HepG2 (cell line): ENCODE results near the gene SNRNP35. TPM values are rescaled to one million over a fixed set of nuclear protein-coding genes. Genes with fewer than 3 reads are reported as not detected.
A peak's percentile ranks its signal among the peaks of the same experiment; 100 is the strongest.

Experiments
- AKAP8 ChIP-seq: sonication (generic); formaldehyde crosslinking; IDR thresholded peaks from 2 replicates; pipeline ENCODE4 v1.5.1; 2020; ENCODE audit warnings: mild to moderate bottlenecking, missing genetic modification reagents
- CHD4 ChIP-seq: fragments of 200-600 bp; sonication (generic); IDR thresholded peaks from 2 replicates; pipeline ENCODE4 v1.7.0; 2017; ENCODE audit warnings: mild to moderate bottlenecking, low read length, borderline replicate concordance
- DDIT3 ChIP-seq: sonication (generic); formaldehyde crosslinking; IDR thresholded peaks from 2 replicates; pipeline ENCODE4 v1.4.0; 2020; ENCODE audit warnings: mild to moderate bottlenecking, missing genetic modification reagents
- FOSL1 ChIP-seq: sonication (generic); formaldehyde crosslinking; IDR thresholded peaks from 2 replicates; pipeline ENCODE4 v1.9.0; 2021; ENCODE audit warnings: missing genetic modification reagents, borderline replicate concordance
- FOXO1 ChIP-seq: sonication (generic); formaldehyde crosslinking; IDR thresholded peaks from 2 replicates; pipeline ENCODE4 v1.4.0; 2020; ENCODE audit warnings: missing genetic modification reagents
- FUBP1 ChIP-seq: sonication (generic); formaldehyde crosslinking; IDR thresholded peaks from 2 replicates; pipeline ENCODE4 v1.5.1; 2020; ENCODE audit warnings: missing genetic modification reagents, mild to moderate bottlenecking, borderline replicate concordance
- HNF1B ChIP-seq: sonication (generic); formaldehyde crosslinking; IDR thresholded peaks from 2 replicates; pipeline ENCODE4 v1.5.1; 2020; ENCODE audit warnings: mild to moderate bottlenecking, moderate library complexity, missing genetic modification reagents
- MEF2D ChIP-seq: sonication (generic); formaldehyde crosslinking; IDR thresholded peaks from 2 replicates; pipeline ENCODE4 v1.5.1; 2020; ENCODE audit warnings: mild to moderate bottlenecking, missing genetic modification reagents
- NFIB ChIP-seq: sonication (generic); formaldehyde crosslinking; IDR thresholded peaks from 2 replicates; pipeline ENCODE4 v1.9.0; 2021; ENCODE audit warnings: missing genetic modification reagents, mild to moderate bottlenecking, borderline replicate concordance
- PHF5A ChIP-seq: IDR thresholded peaks from one replicate; pipeline ENCODE4 v1.6.1; 2018; ENCODE audit warnings: low read depth, missing genetic modification reagents; ENCODE audit not compliant: unreplicated experiment
- POLR2G ChIP-seq: fragments of 200-400 bp; formaldehyde crosslinking; IDR thresholded peaks from 2 replicates; pipeline ENCODE4 v1.6.1; 2018; ENCODE audit warnings: mild to moderate bottlenecking, low read depth, low read length, moderate library complexity
- RERE ChIP-seq: IDR thresholded peaks from 2 replicates; pipeline ENCODE4 v1.6.1; 2016; ENCODE audit warnings: low read depth, missing genetic modification reagents, missing compliant biosample characterization
- SAP130 ChIP-seq: IDR thresholded peaks from 2 replicates; pipeline ENCODE4 v1.6.1; 2016; ENCODE audit warnings: low read depth
- TFE3 ChIP-seq: IDR thresholded peaks from 2 replicates; pipeline ENCODE4 v1.6.1; 2016
- TRIM24 ChIP-seq: sonication (generic); formaldehyde crosslinking; IDR thresholded peaks from 2 replicates; pipeline ENCODE4 v1.8.0; 2022; ENCODE audit warnings: mild to moderate bottlenecking, missing genetic modification reagents
- ZNF292 ChIP-seq: sonication (generic); formaldehyde crosslinking; IDR thresholded peaks from 2 replicates; pipeline ENCODE4 v1.8.1; 2022; ENCODE audit warnings: mild to moderate bottlenecking, low read depth, missing genetic modification reagents, borderline replicate concordance
- ZNF446 ChIP-seq: sonication (generic); formaldehyde crosslinking; IDR thresholded peaks from 2 replicates; pipeline ENCODE4 v1.5.0; 2020; ENCODE audit warnings: mild to moderate bottlenecking, missing genetic modification reagents
- polyA plus RNA-seq, 8 experiments: library from polyadenylated mRNA; depleted of rRNA in 3 of 8; stranded (reverse) in 7 of 8; unstranded in 1 of 8; fragments of >200 nt; fragmentation: Illumina TruSeq in 4 of 8; extraction: Trizol in 4 of 8; gene quantifications; 2 replicates each; pipeline versions ENCODE4 v1.2.1 to v1.2.3, GENCODE V29; 2011 to 2016; ENCODE audit warnings: low read depth in 4 of 8, missing spikeins in 1 of 8, mixed read lengths in 1 of 8; ENCODE audit not compliant: insufficient read depth in 1 of 8
- total RNA-seq, 5 experiments: library from RNA; depleted of rRNA; stranded (reverse); fragments of >200 nt; fragmentation: Illumina TruSeq; extraction: Trizol; gene quantifications; 2 replicates each; pipeline ENCODE4 v1.2.3, GENCODE V29; 2016; ENCODE audit warnings: low read depth in 1 of 5

Gene SNRNP35
- total and polyA plus RNA-seq, 2 of the 13 experiments (the other 11 are each of a cell fraction or from before 2014, with no cell fraction given): 11.3 to 22.6 TPM

GRCh38 chr12:123449249-123449733 is 8.6 kb upstream of the SNRNP35 start (continued):
- TF ChIP-seq PHF5A (CRISPR knock-in tag): no peak
- peak; percentile 24; the same call in 1 of the 2 replicates for TF ChIP-seq ZNF292 (CRISPR knock-in tag)
- TF ChIP-seq CHD4: 0 out of 2 replicates have a peak, but pooled peaks have one; percentile 42
- TF ChIP-seq SAP130 (CRISPR knock-in tag): peak; percentile 58
- TF ChIP-seq FUBP1 (CRISPR knock-in tag): 0 out of 2 replicates have a peak, but pooled peaks have one; percentile 50
- 0 out of 2 replicates have a peak, but pooled peaks have one; percentile 29 for TF ChIP-seq RERE (CRISPR knock-in tag)
- TF ChIP-seq ZNF446 (CRISPR knock-in tag): no peak
- no peak for TF ChIP-seq AKAP8 (CRISPR knock-in tag)
- peak; percentile 38; the same call in 1 of the 2 replicates for TF ChIP-seq MEF2D
- no peak for TF ChIP-seq POLR2G
- no peak for TF ChIP-seq NFIB
- 0 out of 2 replicates have a peak, but pooled peaks have one; percentile 20 for TF ChIP-seq FOXO1 (CRISPR knock-in tag)
- TF ChIP-seq TFE3 (CRISPR knock-in tag): 0 out of 2 replicates have a peak, but pooled peaks have one; percentile 17
- TF ChIP-seq DDIT3 (CRISPR knock-in tag): no peak
- no peak for TF ChIP-seq TRIM24
- peak; percentile 76 for TF ChIP-seq HNF1B (CRISPR knock-in tag)
- peak; percentile 40; the same call in 1 of the 2 replicates for TF ChIP-seq FOSL1 (CRISPR knock-in tag)
